ENCODE results near the gene SRSF5.

Gene SRSF5

DNA sequence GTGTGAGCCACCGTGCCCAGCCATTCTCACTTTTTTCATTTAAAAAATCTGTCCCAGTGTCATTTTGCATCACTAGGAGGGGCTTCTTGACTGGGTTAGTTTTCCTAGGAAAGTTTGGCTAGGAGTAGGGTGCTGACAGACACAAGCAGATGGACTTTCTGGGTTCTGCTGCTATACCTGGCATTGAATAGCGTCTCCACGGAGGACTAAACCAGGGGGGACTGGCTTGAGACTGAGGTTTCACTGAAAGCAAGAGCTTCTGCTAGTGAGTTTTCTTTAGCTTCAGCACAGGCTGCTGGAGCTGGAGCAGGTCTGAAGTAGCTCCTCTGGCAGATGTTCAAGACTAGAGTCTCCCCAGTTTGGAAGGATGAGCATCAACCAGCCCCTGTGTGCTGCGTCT, 28.7 kb downstream of the SRSF5 start:
- Histone ChIP-seq H3K18ac (ENCODE audit: low read depth in 1 of 2, low read length in 2 of 2) (no peak overlapping the region), H3K27ac (ENCODE audit: low read length, poor library complexity, severe bottlenecking) (no peak overlapping the region), H3K9me3 (ENCODE audit: control insufficient read depth, low read length) (no peaks in the 10 kb centered on the region), H2BK12ac (ENCODE audit: low read length in 2 of 2) (no peak overlapping the region), H3K4me2 (ENCODE audit: low read length, poor library complexity, severe bottlenecking) (no peak overlapping the region), H3K4me3 (ENCODE audit: insufficient read depth in 1 of 2, low read depth in 1 of 2, low read length in 2 of 2) (no peak overlapping the region), H3K9ac (ENCODE audit: low read length) (no peak overlapping the region), H2BK15ac (ENCODE audit: low read depth, poor library complexity, severe bottlenecking) (no peak overlapping the region), H2AK5ac (ENCODE audit: low read length, severe bottlenecking) (no peak overlapping the region), H3K79me1 (replicated peaks; ENCODE audit: low read length, poor library complexity, severe bottlenecking) (no peaks in the 10 kb centered on the region), H2AFZ (ENCODE audit: low read depth, low read length) (no peak overlapping the region), H3K4ac (ENCODE audit: low read depth in 1 of 2, low read length in 2 of 2) (no peak overlapping the region), H4K91ac (ENCODE audit: low read length) (no peak overlapping the region), H4K8ac (ENCODE audit: low read length) (no peak overlapping the region), H3K23ac (ENCODE audit: low read length in 2 of 2) (no peak overlapping the region), H3K36me3 (ENCODE audit: control insufficient read depth in 1 of 2, insufficient read depth in 2 of 2, low read depth in 1 of 2, low read length in 2 of 2) (no peaks in the 10 kb centered on the region), H3K14ac (ENCODE audit: low read length in 2 of 2) (no peak overlapping the region), H3K27me3 (ENCODE audit: control insufficient read depth in 1 of 2, insufficient read depth in 1 of 2, low read length in 2 of 2) (peaks cover 12 to 21% of the 10 kb centered on the region in 2 experiments), H3K4me1 (ENCODE audit: control insufficient read depth, insufficient read depth, low read depth, low read length) (no peaks in the 10 kb centered on the region), H2BK5ac (ENCODE audit: low read depth, low read length, poor library complexity, severe bottlenecking) (no peak overlapping the region), H2BK120ac (ENCODE audit: low read depth, low read length) (no peak overlapping the region)
- 95% methylated on average over 3 of the region's 4 CpGs for WGBS
- no peak for DNase-seq

- H3K4me3 ChIP-seq (ENCODE audit: insufficient read depth in 1 of 2, low read depth in 1 of 2, low read length in 2 of 2) = no peak within 1 kb of the TSS
- H2BK5ac ChIP-seq (ENCODE audit: low read depth, low read length, poor library complexity, severe bottlenecking) = no peak within 1 kb of the TSS
- peak within 1 kb of the TSS in 1 of 2 experiments; percentile 28 for H3K23ac ChIP-seq (ENCODE audit: low read length in 2 of 2)
- H3K27ac ChIP-seq (ENCODE audit: low read length, poor library complexity, severe bottlenecking) = no peak within 1 kb of the TSS
- H2AK5ac ChIP-seq (ENCODE audit: low read length, severe bottlenecking) = no peak within 1 kb of the TSS
- no peak within 1 kb of the TSS for H3K4ac ChIP-seq (ENCODE audit: low read depth in 1 of 2, low read length in 2 of 2)
- H2BK120ac ChIP-seq (ENCODE audit: low read depth, low read length) = no peak within 1 kb of the TSS
- H3K4me2 ChIP-seq (ENCODE audit: low read length, poor library complexity, severe bottlenecking) = no peak within 1 kb of the TSS
- 83% methylated on average over 11 of the region's 11 CpGs for WGBS
- H3K4me1 ChIP-seq (ENCODE audit: control insufficient read depth, insufficient read depth, low read depth, low read length) = no peaks in the 10 kb centered on the region
- H2AFZ ChIP-seq (ENCODE audit: low read depth, low read length) = no peak within 1 kb of the TSS
- H3K27me3 ChIP-seq (ENCODE audit: control insufficient read depth in 1 of 2, insufficient read depth in 1 of 2, low read length in 2 of 2) = peaks cover 12 to 21% of the 10 kb centered on the region in 2 experiments
- peak within 1 kb of the TSS in 1 of 2 experiments; percentile 26 for H3K14ac ChIP-seq (ENCODE audit: low read length in 2 of 2)
- no peak for DNase-seq
- H3K79me1 ChIP-seq (replicated peaks; ENCODE audit: low read length, poor library complexity, severe bottlenecking) = no peaks in the 10 kb centered on the region
- no peak within 1 kb of the TSS for H3K9ac ChIP-seq (ENCODE audit: low read length)
- no peaks in the 10 kb centered on the region for H3K36me3 ChIP-seq (ENCODE audit: control insufficient read depth in 1 of 2, insufficient read depth in 2 of 2, low read depth in 1 of 2, low read length in 2 of 2)
- no peak within 1 kb of the TSS for H4K8ac ChIP-seq (ENCODE audit: low read length)
- H2BK12ac ChIP-seq (ENCODE audit: low read length in 2 of 2) = no peak within 1 kb of the TSS
- no peak within 1 kb of the TSS for H2BK15ac ChIP-seq (ENCODE audit: low read depth, poor library complexity, severe bottlenecking)
- H3K18ac ChIP-seq (ENCODE audit: low read depth in 1 of 2, low read length in 2 of 2) = no peak within 1 kb of the TSS
- no peak within 1 kb of the TSS for H4K91ac ChIP-seq (ENCODE audit: low read length)
- H3K9me3 ChIP-seq (ENCODE audit: control insufficient read depth, low read length) = no peaks in the 10 kb centered on the region
Measured at GRCh38 chr14:69796797-69797500, 30.0 kb downstream of the SRSF5 start, which contains the start of gene SLC10A1. SLC10A1 (minus strand) TSS chr14:69797241; CDS start chr14:69797155, 86 bp downstream.

DNA sequence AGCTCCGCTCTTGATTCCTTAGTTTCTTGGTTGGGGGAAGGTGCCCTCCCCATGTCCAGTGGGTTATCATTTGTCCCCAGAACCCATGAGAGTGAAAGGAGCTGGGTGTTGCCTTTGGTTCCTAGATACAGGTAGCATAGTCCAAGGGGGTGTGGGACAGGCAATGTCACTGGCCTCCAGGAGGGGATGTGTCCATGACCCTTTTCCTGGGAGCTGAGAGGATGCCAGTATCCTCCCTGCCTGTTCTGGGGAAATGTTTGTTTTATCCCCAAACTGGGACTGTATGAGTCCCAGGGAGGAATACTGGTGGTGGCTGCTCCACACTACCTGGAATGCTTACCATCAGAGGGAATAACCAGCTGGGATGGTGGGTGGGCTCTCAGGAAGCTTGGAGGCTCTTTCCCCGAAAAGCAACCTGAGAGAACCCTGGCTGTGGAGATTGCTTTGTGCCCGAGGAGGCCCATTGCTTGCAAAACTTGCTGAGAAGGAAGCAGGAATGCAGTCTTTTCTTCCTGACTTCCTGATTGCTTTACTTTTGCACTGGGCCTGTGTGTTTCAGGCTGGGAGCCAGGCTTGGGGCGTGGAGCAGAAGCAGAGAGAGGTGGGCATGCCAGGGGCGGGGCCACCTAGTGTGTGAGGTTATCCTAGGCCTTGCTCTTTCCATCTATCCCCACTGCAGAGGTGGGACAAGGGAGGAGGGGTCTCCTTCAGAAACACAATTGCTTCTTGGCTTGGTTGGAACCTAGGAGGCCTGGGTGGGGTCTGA, 30.8 kb downstream of the SRSF5 start:
- Histone ChIP-seq H3K4me3 (ENCODE audit: insufficient read depth in 1 of 2, low read depth in 1 of 2, low read length in 2 of 2) (no peak overlapping the region), H3K23ac (ENCODE audit: low read length in 2 of 2) (peak overlapping the region in 1 of 2 experiments; percentile 28), H2BK120ac (ENCODE audit: low read depth, low read length) (no peak overlapping the region), H2BK12ac (ENCODE audit: low read length in 2 of 2) (no peak overlapping the region), H2BK5ac (ENCODE audit: low read depth, low read length, poor library complexity, severe bottlenecking) (no peak overlapping the region), H3K36me3 (ENCODE audit: control insufficient read depth in 1 of 2, insufficient read depth in 2 of 2, low read depth in 1 of 2, low read length in 2 of 2) (no peaks in the 10 kb centered on the region), H3K9ac (ENCODE audit: low read length) (no peak overlapping the region), H3K27me3 (ENCODE audit: control insufficient read depth in 1 of 2, insufficient read depth in 1 of 2, low read length in 2 of 2) (peaks cover 17 to 21% of the 10 kb centered on the region in 2 experiments), H2BK15ac (ENCODE audit: low read depth, poor library complexity, severe bottlenecking) (no peak overlapping the region), H4K91ac (ENCODE audit: low read length) (no peak overlapping the region), H3K27ac (ENCODE audit: low read length, poor library complexity, severe bottlenecking) (no peak overlapping the region), H3K18ac (ENCODE audit: low read depth in 1 of 2, low read length in 2 of 2) (no peak overlapping the region), H2AFZ (ENCODE audit: low read depth, low read length) (no peak overlapping the region), H3K4me1 (ENCODE audit: control insufficient read depth, insufficient read depth, low read depth, low read length) (no peaks in the 10 kb centered on the region), H2AK5ac (ENCODE audit: low read length, severe bottlenecking) (no peak overlapping the region), H3K14ac (ENCODE audit: low read length in 2 of 2) (no peak overlapping the region), H3K4me2 (ENCODE audit: low read length, poor library complexity, severe bottlenecking) (no peak overlapping the region), H3K9me3 (ENCODE audit: control insufficient read depth, low read length) (no peaks in the 10 kb centered on the region), H3K4ac (ENCODE audit: low read depth in 1 of 2, low read length in 2 of 2) (no peak overlapping the region), H4K8ac (ENCODE audit: low read length) (no peak overlapping the region), H3K79me1 (replicated peaks; ENCODE audit: low read length, poor library complexity, severe bottlenecking) (no peaks in the 10 kb centered on the region)
- no peak for DNase-seq
- 74% methylated on average over 4 of the region's 5 CpGs for WGBS

DNA sequence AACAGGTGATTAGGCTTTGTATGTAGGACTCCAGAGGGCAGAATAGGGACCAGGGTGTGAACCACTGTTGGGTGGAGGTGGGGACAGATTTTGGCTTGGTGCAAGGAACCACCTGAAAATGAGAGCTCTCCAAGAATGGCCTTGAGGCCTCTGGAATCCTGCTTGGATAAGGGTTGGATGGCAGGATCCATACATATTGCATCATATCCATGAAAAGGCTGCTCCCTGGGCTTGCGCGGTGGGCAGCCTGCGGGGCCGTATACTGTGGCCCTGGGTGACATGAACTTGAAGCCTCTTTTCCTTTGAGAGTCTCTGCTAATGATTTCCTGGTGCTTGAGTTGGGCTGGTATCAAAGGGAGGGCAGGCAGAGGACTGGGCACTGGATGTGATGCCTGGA, 31.4 kb downstream of the SRSF5 start:
- no peak overlapping the region for H2BK12ac ChIP-seq (ENCODE audit: low read length in 2 of 2)
- no peak overlapping the region for H3K9ac ChIP-seq (ENCODE audit: low read length)
- H3K9me3 ChIP-seq (ENCODE audit: control insufficient read depth, low read length) = no peaks in the 10 kb centered on the region
- H2BK120ac ChIP-seq (ENCODE audit: low read depth, low read length) = no peak overlapping the region
- H3K4me3 ChIP-seq (ENCODE audit: insufficient read depth in 1 of 2, low read depth in 1 of 2, low read length in 2 of 2) = no peak overlapping the region
- H3K27me3 ChIP-seq (ENCODE audit: control insufficient read depth in 1 of 2, insufficient read depth in 1 of 2, low read length in 2 of 2) = peaks cover 17 to 21% of the 10 kb centered on the region in 2 experiments
- no peak overlapping the region for H4K91ac ChIP-seq (ENCODE audit: low read length)
- no peak overlapping the region for H2AK5ac ChIP-seq (ENCODE audit: low read length, severe bottlenecking)
- H3K36me3 ChIP-seq (ENCODE audit: control insufficient read depth in 1 of 2, insufficient read depth in 2 of 2, low read depth in 1 of 2, low read length in 2 of 2) = no peaks in the 10 kb centered on the region
- no peaks in the 10 kb centered on the region for H3K79me1 ChIP-seq (replicated peaks; ENCODE audit: low read length, poor library complexity, severe bottlenecking)
- H3K27ac ChIP-seq (ENCODE audit: low read length, poor library complexity, severe bottlenecking) = no peak overlapping the region
- H3K4ac ChIP-seq (ENCODE audit: low read depth in 1 of 2, low read length in 2 of 2) = no peak overlapping the region
- H3K23ac ChIP-seq (ENCODE audit: low read length in 2 of 2) = no peak overlapping the region
- H3K14ac ChIP-seq (ENCODE audit: low read length in 2 of 2) = no peak overlapping the region
- 93% methylated on average over 4 of the region's 4 CpGs for WGBS
- no peak for DNase-seq
- H2BK15ac ChIP-seq (ENCODE audit: low read depth, poor library complexity, severe bottlenecking) = no peak overlapping the region
- H3K4me1 ChIP-seq (ENCODE audit: control insufficient read depth, insufficient read depth, low read depth, low read length) = no peaks in the 10 kb centered on the region
- H4K8ac ChIP-seq (ENCODE audit: low read length) = no peak overlapping the region
- no peak overlapping the region for H3K18ac ChIP-seq (ENCODE audit: low read depth in 1 of 2, low read length in 2 of 2)
- H3K4me2 ChIP-seq (ENCODE audit: low read length, poor library complexity, severe bottlenecking) = no peak overlapping the region
- no peak overlapping the region for H2AFZ ChIP-seq (ENCODE audit: low read depth, low read length)
- H2BK5ac ChIP-seq (ENCODE audit: low read depth, low read length, poor library complexity, severe bottlenecking) = no peak overlapping the region

Data from mesenchymal stem cell (in vitro differentiated cells and primary cell).